ENCODE results near the gene BANK1. TPM values are rescaled to one million over a fixed set of nuclear protein-coding genes. Genes with fewer than 3 reads are reported as not detected.

The BANK1 gene
- polyA plus RNA-seq, 1 of the 3 experiments (the other 2 are of a cell fraction), result not detected

DNA sequence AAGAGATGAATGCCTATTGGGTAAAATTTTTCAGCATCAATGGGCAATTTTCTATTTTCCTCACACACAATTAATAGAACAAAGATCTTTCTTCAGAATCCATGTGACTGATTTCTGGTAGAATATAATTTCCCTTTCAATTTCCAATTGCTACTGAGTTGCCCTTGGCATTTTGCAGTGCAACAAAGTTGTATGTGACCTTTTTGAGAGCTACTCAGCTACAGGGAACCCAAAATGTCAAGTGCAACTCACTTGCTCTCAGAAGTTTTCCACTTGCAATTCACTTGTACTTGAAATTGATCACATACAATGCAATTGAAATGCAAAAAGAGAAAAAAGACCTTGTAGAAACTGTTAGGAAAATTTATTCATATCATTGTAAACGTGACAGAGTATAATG, 245.5 kb downstream of the BANK1 start:
- no peaks in the 10 kb centered on the region for H3K9me2 ChIP-seq
- WGBS (ENCODE audit: low lambda C conversion rate), result 71% methylated on average over 1 of the region's 1 CpG
- POLR2A ChIA-PET, result no interaction called here
- H3K4me1 ChIP-seq (ENCODE audit: control insufficient read depth in 1 of 2, insufficient read depth in 2 of 2, low read depth in 1 of 2, low read length in 1 of 2), result no peaks in the 10 kb centered on the region
- no peak overlapping the region for H3K4me2 ChIP-seq
- no peak overlapping the region for H2AFZ ChIP-seq (ENCODE audit: low read depth)
- no peak for DNase-seq
- no peaks in the 10 kb centered on the region for H4K20me1 ChIP-seq (ENCODE audit: insufficient read depth)
- no peak overlapping the region for H3K27ac ChIP-seq (ENCODE audit: low read depth in 2 of 2, low read length in 1 of 2)
- no peaks in the 10 kb centered on the region for H3K27me3 ChIP-seq (ENCODE audit: insufficient read depth)
- H3K9me3 ChIP-seq, result no peaks in the 10 kb centered on the region
- CTCF ChIA-PET, result interaction anchor here (0.6 kb wide), 1 partner anchor 795 kb away, joined by 3 read pairs; no protein-coding TSS in a partner anchor
- no peaks in the 10 kb centered on the region for H3F3A ChIP-seq (replicated peaks; ENCODE audit: insufficient read depth)
- H3K4me3 ChIP-seq (ENCODE audit: low read depth in 2 of 2, low read length in 1 of 2), result no peak overlapping the region
- no peaks in the 10 kb centered on the region for H3K36me3 ChIP-seq (replicated peaks in 1 of 2; ENCODE audit: control insufficient read depth in 1 of 2, insufficient read depth in 2 of 2, low read length in 1 of 2)
- no peak for TF ChIP-seq RXRA (IDR thresholded peaks at IDR 0.05; ENCODE audit: borderline replicate concordance, low read depth)
- TF ChIP-seq, protein P1, sequence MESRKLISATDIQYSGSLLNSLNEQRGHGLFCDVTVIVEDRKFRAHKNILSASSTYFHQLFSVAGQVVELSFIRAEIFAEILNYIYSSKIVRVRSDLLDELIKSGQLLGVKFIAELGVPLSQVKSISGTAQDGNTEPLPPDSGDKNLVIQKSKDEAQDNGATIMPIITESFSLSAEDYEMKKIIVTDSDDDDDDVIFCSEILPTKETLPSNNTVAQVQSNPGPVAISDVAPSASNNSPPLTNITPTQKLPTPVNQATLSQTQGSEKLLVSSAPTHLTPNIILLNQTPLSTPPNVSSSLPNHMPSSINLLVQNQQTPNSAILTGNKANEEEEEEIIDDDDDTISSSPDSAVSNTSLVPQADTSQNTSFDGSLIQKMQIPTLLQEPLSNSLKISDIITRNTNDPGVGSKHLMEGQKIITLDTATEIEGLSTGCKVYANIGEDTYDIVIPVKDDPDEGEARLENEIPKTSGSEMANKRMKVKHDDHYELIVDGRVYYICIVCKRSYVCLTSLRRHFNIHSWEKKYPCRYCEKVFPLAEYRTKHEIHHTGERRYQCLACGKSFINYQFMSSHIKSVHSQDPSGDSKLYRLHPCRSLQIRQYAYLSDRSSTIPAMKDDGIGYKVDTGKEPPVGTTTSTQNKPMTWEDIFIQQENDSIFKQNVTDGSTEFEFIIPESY (IDR thresholded peaks at IDR 0.05; ENCODE audit: borderline replicate concordance, low read depth), result no peak
- TF ChIP-seq FOXJ3 (CRISPR knock-in tag; IDR thresholded peaks at IDR 0.05), result no peak
- TF ChIP-seq, protein P2, sequence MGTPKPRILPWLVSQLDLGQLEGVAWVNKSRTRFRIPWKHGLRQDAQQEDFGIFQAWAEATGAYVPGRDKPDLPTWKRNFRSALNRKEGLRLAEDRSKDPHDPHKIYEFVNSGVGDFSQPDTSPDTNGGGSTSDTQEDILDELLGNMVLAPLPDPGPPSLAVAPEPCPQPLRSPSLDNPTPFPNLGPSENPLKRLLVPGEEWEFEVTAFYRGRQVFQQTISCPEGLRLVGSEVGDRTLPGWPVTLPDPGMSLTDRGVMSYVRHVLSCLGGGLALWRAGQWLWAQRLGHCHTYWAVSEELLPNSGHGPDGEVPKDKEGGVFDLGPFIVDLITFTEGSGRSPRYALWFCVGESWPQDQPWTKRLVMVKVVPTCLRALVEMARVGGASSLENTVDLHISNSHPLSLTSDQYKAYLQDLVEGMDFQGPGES (IDR thresholded peaks at IDR 0.05; ENCODE audit: low read depth, low read length), result no peak
- H3K79me2 ChIP-seq (ENCODE audit: insufficient read depth), result no peaks in the 10 kb centered on the region
- H3K9ac ChIP-seq, result no peak overlapping the region

DNA sequence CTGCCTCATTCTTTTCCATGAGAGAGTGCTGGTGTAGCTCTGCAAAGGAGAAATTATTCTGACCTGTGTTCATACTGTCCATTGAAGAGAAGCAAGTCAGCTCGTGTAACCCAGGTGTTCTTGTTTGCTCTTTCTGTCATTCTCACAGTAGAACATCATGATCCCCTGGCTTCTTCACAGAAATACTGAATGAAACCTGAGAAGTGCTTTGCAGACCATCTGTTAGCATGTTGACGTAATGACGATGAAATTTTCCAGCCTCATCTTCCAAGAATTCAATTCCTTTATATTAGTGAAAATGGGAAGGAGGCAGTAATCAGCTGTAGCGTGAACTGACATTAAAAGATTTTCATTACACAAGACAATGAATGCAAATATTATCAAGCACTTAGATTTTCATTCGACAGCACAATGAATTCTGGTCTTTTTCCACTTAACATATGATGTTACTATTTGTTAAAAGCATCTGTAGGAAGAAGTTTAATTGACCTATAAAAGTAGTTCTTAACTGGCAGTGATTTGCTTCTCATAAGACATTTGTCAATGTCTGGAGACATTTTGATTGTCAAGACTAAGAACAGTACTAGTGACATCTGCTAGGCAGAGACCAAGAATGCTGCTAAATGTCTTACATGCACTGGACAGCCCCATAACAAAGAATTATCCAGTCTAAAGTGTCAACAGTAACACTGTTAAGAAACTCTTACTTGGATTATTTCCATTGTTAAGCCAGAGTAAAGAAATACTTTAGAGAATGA, 246.3 kb downstream of the BANK1 start:
- DNase-seq, result no peak
- Histone ChIP-seq H3K79me2 (ENCODE audit: insufficient read depth) (no peaks in the 10 kb centered on the region), H3K36me3 (replicated peaks in 1 of 2; ENCODE audit: control insufficient read depth in 1 of 2, insufficient read depth in 2 of 2, low read length in 1 of 2) (no peaks in the 10 kb centered on the region), H2AFZ (ENCODE audit: low read depth) (no peak overlapping the region; the same call in 1 of the 2 replicates), H3K9me2 (no peaks in the 10 kb centered on the region), H3K4me3 (ENCODE audit: low read depth in 2 of 2, low read length in 1 of 2) (no peak overlapping the region), H3K27me3 (ENCODE audit: insufficient read depth) (no peaks in the 10 kb centered on the region), H3K9me3 (no peaks in the 10 kb centered on the region), H3K4me2 (no peak overlapping the region), H3K9ac (no peak overlapping the region), H3F3A (replicated peaks; ENCODE audit: insufficient read depth) (no peaks in the 10 kb centered on the region), H3K27ac (ENCODE audit: low read depth in 2 of 2, low read length in 1 of 2) (no peak overlapping the region), H3K4me1 (ENCODE audit: control insufficient read depth in 1 of 2, insufficient read depth in 2 of 2, low read depth in 1 of 2, low read length in 1 of 2) (no peaks in the 10 kb centered on the region), H4K20me1 (ENCODE audit: insufficient read depth) (no peaks in the 10 kb centered on the region)
- 81% methylated on average over 5 of the region's 5 CpGs for WGBS (ENCODE audit: low lambda C conversion rate)
- ChIA-PET POLR2A (interaction anchor here (0.6 kb wide), 1 partner anchor 37 kb away, joined by 5 read pairs; no protein-coding TSS in a partner anchor), CTCF (interaction anchor here (0.6 kb wide), 1 partner anchor 796 kb away, joined by 3 read pairs; no protein-coding TSS in a partner anchor)
- peak; percentile 43; the same call in 1 of the 2 replicates for TF ChIP-seq TCF12 (IDR thresholded peaks at IDR 0.05)
- TF ChIP-seq FOXM1 (IDR thresholded peaks at IDR 0.05; ENCODE audit: low read depth), result no peak

DNA sequence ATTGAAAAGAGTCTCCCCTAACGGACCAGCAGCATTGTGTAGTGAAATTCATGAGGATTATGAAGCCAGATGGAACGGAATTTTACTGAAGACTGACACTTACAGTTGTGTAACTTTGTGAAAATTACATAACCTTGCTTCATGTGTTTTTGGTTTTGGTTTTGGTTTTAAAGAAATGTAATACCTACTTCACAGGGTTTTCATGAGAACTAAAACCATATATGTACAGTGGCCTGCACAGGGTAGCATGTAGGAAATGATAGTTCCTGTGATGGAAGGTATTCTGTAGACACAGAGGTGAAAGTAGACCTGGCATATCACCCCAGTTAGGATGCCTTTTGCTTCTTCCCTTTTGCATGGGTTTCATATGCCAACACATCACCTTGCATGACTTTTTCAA, 247.0 kb downstream of the BANK1 start:
- H3K4me1 ChIP-seq (ENCODE audit: control insufficient read depth in 1 of 2, insufficient read depth in 2 of 2, low read depth in 1 of 2, low read length in 1 of 2), result no peaks in the 10 kb centered on the region; a peak in 2 of 4 replicates
- H3K4me2 ChIP-seq, result no peak overlapping the region
- WGBS (ENCODE audit: low lambda C conversion rate), result 77% methylated on average over 2 of the region's 2 CpGs
- H3K36me3 ChIP-seq (replicated peaks in 1 of 2; ENCODE audit: control insufficient read depth in 1 of 2, insufficient read depth in 2 of 2, low read length in 1 of 2), result no peaks in the 10 kb centered on the region
- H3K9me3 ChIP-seq, result no peaks in the 10 kb centered on the region
- H3K79me2 ChIP-seq (ENCODE audit: insufficient read depth), result no peaks in the 10 kb centered on the region
- TF ChIP-seq NRF1 (IDR thresholded peaks at IDR 0.05; ENCODE audit: low read depth, low read length) (no peak), FOXM1 (IDR thresholded peaks at IDR 0.05; ENCODE audit: low read depth) (no peak)
- no peak for DNase-seq
- H3F3A ChIP-seq (replicated peaks; ENCODE audit: insufficient read depth), result no peaks in the 10 kb centered on the region
- no peaks in the 10 kb centered on the region for H3K27me3 ChIP-seq (ENCODE audit: insufficient read depth)
- no peak overlapping the region for H3K4me3 ChIP-seq (ENCODE audit: low read depth in 2 of 2, low read length in 1 of 2)
- CTCF ChIA-PET, result interaction anchor here (0.6 kb wide), 1 partner anchor 10 kb away, joined by 3 read pairs; no protein-coding TSS in a partner anchor
- H3K9ac ChIP-seq, result no peak overlapping the region
- no peak overlapping the region for H3K27ac ChIP-seq (ENCODE audit: low read depth in 2 of 2, low read length in 1 of 2)
- no peaks in the 10 kb centered on the region for H4K20me1 ChIP-seq (ENCODE audit: insufficient read depth)
- POLR2A ChIA-PET, result no interaction called here
- no peak overlapping the region for H2AFZ ChIP-seq (ENCODE audit: low read depth)
- no peaks in the 10 kb centered on the region for H3K9me2 ChIP-seq
